Fibroblast of mammary gland (primary cell): ENCODE data around the gene PADI4.
A peak's percentile ranks its signal among the peaks of the same experiment; 100 is the strongest.
"Not testable (repeated sequence)": the region's sequence is repeated elsewhere in the genome, so short reads cannot be mapped to it uniquely, and the experiment has no call there.

Source experiments
- DNase-seq: peaks from one replicate; pipeline ENCODE4 v3.0.0-alpha.2; 2010; ENCODE audit warnings: low read depth
- H3K4me3 ChIP-seq: 2 replicates; pipeline ENCODE4 v1.5.1; 2011; ENCODE audit warnings: low read depth, mild to moderate bottlenecking, low read length, moderate library complexity; ENCODE audit not compliant: control insufficient read depth
- CTCF ChIP-seq: conservative IDR thresholded peaks from 2 replicates; pipeline ENCODE4 v1.5.1; 2011; ENCODE audit warnings: low read depth, low read length, inconsistent platforms; ENCODE audit not compliant: control insufficient read depth, insufficient read depth

Gene PADI4

GRCh38 chr1:17405898-17406759 lies 98.1 kb downstream of the PADI4 start:
- TF ChIP-seq CTCF, result peak; percentile 72
- no peak overlapping the region for H3K4me3 ChIP-seq
- peak; percentile 54 for DNase-seq

GRCh38 chr1:17406760-17407475 lies 98.9 kb downstream of the PADI4 start:
- not testable (repeated sequence) for H3K4me3 ChIP-seq, DNase-seq

GRCh38 chr1:17407786-17408514 lies 100.0 kb downstream of the PADI4 start:
- not testable (repeated sequence) for H3K4me3 ChIP-seq, DNase-seq

GRCh38 chr1:17409391-17409811 lies 101.4 kb downstream of the PADI4 start:
- no peak for TF ChIP-seq CTCF
- no peak for DNase-seq
- no peak overlapping the region for H3K4me3 ChIP-seq

GRCh38 chr1:17412093-17412870 lies 104.3 kb downstream of the PADI4 start:
- H3K4me3 ChIP-seq, result no peak overlapping the region
- TF ChIP-seq CTCF, result no peak
- no peak for DNase-seq
